ENCODE data around the gene COX7B. TPM values are rescaled to one million over a fixed set of nuclear protein-coding genes. Genes with fewer than 3 reads are reported as not detected.
"Not testable (repeated sequence)": the region's sequence is repeated elsewhere in the genome, so short reads cannot be mapped to it uniquely, and the experiment has no call there.

Gene COX7B
- 107 TPM for total RNA-seq

GRCh38 chrX:77899081-77899828 lies at the start of gene COX7B:
Gene COX7B (plus strand): TSS chrX:77899468. CDS start chrX:77899554, 86 bp downstream.
- ATAC-seq: peak; percentile 82
- DNase-seq (ENCODE audit: low spot score): peak; percentile 61
- intact Hi-C loops (cut with DNase I): no loop called here

- no peak for DNase-seq (ENCODE audit: low spot score)
- no peak for ATAC-seq
- intact Hi-C loops (cut with DNase I): no loop called here
Measured at GRCh38 chrX:77875372-77875771, 23.9 kb upstream of the COX7B start.

GRCh38 chrX:77881418-77881817 lies 17.9 kb upstream of the COX7B start:
- intact Hi-C loops (cut with DNase I); ATAC-seq; DNase-seq (ENCODE audit: low spot score): not testable (repeated sequence)

- DNase-seq (ENCODE audit: low spot score) (no peak), ATAC-seq (no peak)
- intact Hi-C loops (cut with DNase I): no loop called here
Measured at GRCh38 chrX:77892887-77893286, 6.4 kb upstream of the COX7B start.

- ATAC-seq: no peak
- DNase-seq (ENCODE audit: low spot score): no peak
- intact Hi-C loops (cut with DNase I): no loop called here
Measured at GRCh38 chrX:77893713-77894112, 5.6 kb upstream of the COX7B start.

GRCh38 chrX:77894921-77895886 lies 4.1 kb upstream of the COX7B start, which contains the start of gene MAGT1:
Gene MAGT1 (minus strand): TSS chrX:77895435. CDS start chrX:77895410, 25 bp downstream.
- intact Hi-C loops (cut with DNase I): no loop called here
- ATAC-seq: peak; percentile 98

GRCh38 chrX:77900688-77901087 lies 1.4 kb downstream of the COX7B start:
- intact Hi-C loops (cut with DNase I): no loop called here
- ATAC-seq: no peak

More at GRCh38 chrX:77894921-77895886, 4.1 kb upstream of the COX7B start, which contains the start of gene MAGT1:
- peak; percentile 92 for DNase-seq (ENCODE audit: low spot score)

GRCh38 chrX:77901506-77901905 lies 2.2 kb downstream of the COX7B start:
- DNase-seq (ENCODE audit: low spot score) (no peak), ATAC-seq (no peak)
- intact Hi-C loops (cut with DNase I): no loop called here

More at GRCh38 chrX:77900688-77901087, 1.4 kb downstream of the COX7B start:
- no peak for DNase-seq (ENCODE audit: low spot score)

- intact Hi-C loops (cut with DNase I): no loop called here
- peak; percentile 91 for DNase-seq (ENCODE audit: low spot score)
Measured at GRCh38 chrX:77910108-77910840, 11.0 kb downstream of the COX7B start, which contains the start of gene ATP7A. Gene ATP7A (plus strand): TSS chrX:77910693. CDS start chrX:77971642, 60,949 bp downstream.

GRCh38 chrX:77917294-77917933 lies 18.1 kb downstream of the COX7B start:
- DNase-seq (ENCODE audit: low spot score): no peak
- intact Hi-C loops (cut with DNase I): no loop called here
- ATAC-seq: no peak

More at GRCh38 chrX:77910108-77910840, 11.0 kb downstream of the COX7B start, which contains the start of gene ATP7A:
- peak; percentile 99 for ATAC-seq

GRCh38 chrX:77918568-77918967 lies 19.3 kb downstream of the COX7B start:
- no peak for ATAC-seq
- intact Hi-C loops (cut with DNase I): no loop called here
- DNase-seq (ENCODE audit: low spot score): no peak

- DNase-seq (ENCODE audit: low spot score); ATAC-seq; intact Hi-C loops (cut with DNase I): not testable (repeated sequence)
Measured at GRCh38 chrX:77919370-77919769, 20.1 kb downstream of the COX7B start.

GRCh38 chrX:77922787-77923186 lies 23.5 kb downstream of the COX7B start:
- intact Hi-C loops (cut with DNase I): loop anchor here (5.0 kb wide), 1 partner anchor 235 kb away; no protein-coding TSS in a partner anchor
- no peak for DNase-seq (ENCODE audit: low spot score)
- no peak for ATAC-seq

- intact Hi-C loops (cut with DNase I): loop anchor here (5.0 kb wide), 1 partner anchor 233 kb away; no protein-coding TSS in a partner anchor
- ATAC-seq (no peak), DNase-seq (ENCODE audit: low spot score) (no peak)
Measured at GRCh38 chrX:77924320-77924859, 25.1 kb downstream of the COX7B start.

- intact Hi-C loops (cut with DNase I): no loop called here
Measured at GRCh38 chrX:77925764-77926163, 26.5 kb downstream of the COX7B start.

GRCh38 chrX:77930581-77930980 lies 31.3 kb downstream of the COX7B start:
- ATAC-seq: no peak

More at GRCh38 chrX:77925764-77926163, 26.5 kb downstream of the COX7B start:
- DNase-seq (ENCODE audit: low spot score): no peak
- no peak for ATAC-seq

GRCh38 chrX:77935886-77936285 lies 36.6 kb downstream of the COX7B start:
- DNase-seq (ENCODE audit: low spot score) (no peak), ATAC-seq (no peak)
- intact Hi-C loops (cut with DNase I): no loop called here

More at GRCh38 chrX:77930581-77930980, 31.3 kb downstream of the COX7B start:
- DNase-seq (ENCODE audit: low spot score): no peak
- intact Hi-C loops (cut with DNase I): no loop called here

GRCh38 chrX:77936299-77936698 lies 37.0 kb downstream of the COX7B start:
- intact Hi-C loops (cut with DNase I): no loop called here
- ATAC-seq: no peak
- no peak for DNase-seq (ENCODE audit: low spot score)

Measured in sciatic nerve (tissue), 2 donors.